ENCODE data around the gene IGF1R.

Gene IGF1R

GRCh38 chr15:98745650-98746374 is 97.5 kb downstream of the IGF1R start:
- peak overlapping the region; percentile 0; the same call in 1 of the 2 replicates for H3K27ac ChIP-seq (replicated peaks)
- no peaks in the 10 kb centered on the region for H3K27me3 ChIP-seq (ENCODE audit: insufficient read depth, poor library complexity, severe bottlenecking)
- no peak overlapping the region for H3K4me3 ChIP-seq (replicated peaks; ENCODE audit: insufficient read depth, low read length)
- TF ChIP-seq POLR2AphosphoS5 (IDR thresholded peaks at IDR 0.05; ENCODE audit: low read depth) (no peak), CTCF (IDR thresholded peaks at IDR 0.05; ENCODE audit: insufficient read depth, low read length) (no peak), GABPA (IDR thresholded peaks at IDR 0.05; ENCODE audit: low read depth) (no peak), SPI1 (IDR thresholded peaks at IDR 0.05; ENCODE audit: borderline replicate concordance, low read depth) (no peak)
- DNase-seq (ENCODE audit: low read depth in 1 of 2, low spot score in 1 of 2), result peak in 1 of 2 experiments; percentile 23

GRCh38 chr15:98746375-98747155 is 98.2 kb downstream of the IGF1R start:
- H3K4me3 ChIP-seq (replicated peaks; ENCODE audit: insufficient read depth, low read length), result no peak overlapping the region
- no peaks in the 10 kb centered on the region for H3K27me3 ChIP-seq (ENCODE audit: insufficient read depth, poor library complexity, severe bottlenecking)
- DNase-seq (ENCODE audit: low read depth in 1 of 2, low spot score in 1 of 2), result no peak
- no peak overlapping the region for H3K27ac ChIP-seq (replicated peaks)
- no peak for TF ChIP-seq REST (IDR thresholded peaks at IDR 0.05; ENCODE audit: insufficient replicate concordance, low read depth)
- TF ChIP-seq GABPA (IDR thresholded peaks at IDR 0.05; ENCODE audit: low read depth), result no peak
- TF ChIP-seq CTCF (IDR thresholded peaks at IDR 0.05; ENCODE audit: insufficient read depth, low read length), result no peak
- no peak for TF ChIP-seq POLR2AphosphoS5 (IDR thresholded peaks at IDR 0.05; ENCODE audit: low read depth)
- no peak for TF ChIP-seq SPI1 (IDR thresholded peaks at IDR 0.05; ENCODE audit: borderline replicate concordance, low read depth)

GRCh38 chr15:98751767-98752166 is 103.4 kb downstream of the IGF1R start:
- no peak for DNase-seq (ENCODE audit: low read depth in 1 of 2, low spot score in 1 of 2)
- H3K27me3 ChIP-seq (ENCODE audit: insufficient read depth, poor library complexity, severe bottlenecking), result no peaks in the 10 kb centered on the region
- TF ChIP-seq POLR2AphosphoS5 (IDR thresholded peaks at IDR 0.05; ENCODE audit: low read depth) (no peak), SPI1 (IDR thresholded peaks at IDR 0.05; ENCODE audit: borderline replicate concordance, low read depth) (no peak), GABPA (IDR thresholded peaks at IDR 0.05; ENCODE audit: low read depth) (no peak), REST (IDR thresholded peaks at IDR 0.05; ENCODE audit: insufficient replicate concordance, low read depth) (no peak)
- no peak overlapping the region for H3K4me3 ChIP-seq (replicated peaks; ENCODE audit: insufficient read depth, low read length)
- no peak overlapping the region for H3K27ac ChIP-seq (replicated peaks)
